ENCODE results near the gene SMAD6. TPM values are rescaled to one million over a fixed set of nuclear protein-coding genes. Genes with fewer than 3 reads are reported as not detected.
"Not testable (repeated sequence)": the region's sequence is repeated elsewhere in the genome, so short reads cannot be mapped to it uniquely, and the experiment has no call there.

The SMAD6 gene
- total RNA-seq, 1 donor from 2014 or later: 15.6 TPM

- DNase-seq (ENCODE audit: extremely low read depth, low read depth, low spot score): no peak
Measured at GRCh38 chr15:66753687-66754377, 51.8 kb downstream of the SMAD6 start.

- DNase-seq (ENCODE audit: extremely low read depth, low read depth, low spot score): no peak
Measured at GRCh38 chr15:66754789-66755188, 52.8 kb downstream of the SMAD6 start.

DNA sequence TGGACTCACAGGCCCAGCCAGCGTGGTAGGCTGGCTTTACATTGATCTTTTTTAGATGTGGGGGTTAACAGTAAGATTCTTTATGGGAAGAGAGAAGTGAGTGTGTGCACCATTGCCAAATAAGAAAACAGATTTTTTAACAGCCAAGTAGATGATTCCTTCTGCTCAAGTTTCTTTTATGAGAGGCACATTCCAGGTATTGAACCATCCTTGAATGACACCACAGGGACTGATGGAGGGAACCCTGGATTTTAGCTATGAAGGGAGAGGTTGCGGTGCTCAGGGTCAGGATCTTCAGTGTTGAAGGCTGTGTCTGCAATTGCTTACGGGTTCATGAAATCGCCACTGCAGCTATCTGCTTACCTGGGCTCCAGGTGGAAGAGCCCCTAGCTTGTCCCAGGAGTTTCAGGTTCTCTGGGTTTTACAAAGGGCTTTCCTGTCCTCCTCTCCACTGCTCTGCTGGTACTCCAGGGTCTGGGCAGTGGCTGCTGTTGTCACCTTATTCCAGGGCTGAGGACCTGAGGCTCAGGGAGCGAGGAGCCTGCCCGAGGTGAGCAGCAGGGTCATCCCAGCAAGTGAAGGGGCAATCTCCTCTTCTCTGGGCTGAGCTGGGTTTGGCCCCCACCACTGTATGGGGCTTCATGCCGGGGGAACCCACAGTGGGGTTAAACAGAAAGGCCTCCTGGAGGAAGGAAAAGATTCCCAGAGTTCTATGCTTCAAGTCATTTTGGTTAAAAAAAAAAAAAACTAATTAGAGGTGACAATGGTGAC lies 53.4 kb downstream of the SMAD6 start:
- DNase-seq (ENCODE audit: extremely low read depth, low read depth, low spot score): no peak

- DNase-seq (ENCODE audit: extremely low read depth, low read depth, low spot score): no peak
Measured at GRCh38 chr15:66756295-66756694, 54.3 kb downstream of the SMAD6 start.

DNA sequence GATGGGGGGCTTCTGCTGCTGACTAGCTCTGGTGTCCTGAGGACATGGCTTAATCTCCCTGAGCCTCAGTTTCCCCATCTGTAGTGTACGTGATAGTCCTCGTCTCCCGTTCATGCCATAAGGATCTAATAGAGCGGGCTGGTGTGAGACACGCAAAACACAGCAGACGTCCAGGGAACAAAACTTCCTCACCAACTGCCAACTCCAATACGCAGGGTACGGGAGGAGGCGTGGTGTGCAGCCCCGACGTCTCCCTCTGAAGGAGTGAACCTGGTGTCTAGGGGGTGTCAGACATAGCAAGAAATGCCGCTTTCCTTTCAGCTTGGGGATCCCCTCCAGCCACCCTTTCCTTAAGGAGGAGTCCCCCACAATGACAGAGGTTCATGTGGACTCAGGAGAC lies 55.0 kb downstream of the SMAD6 start:
- DNase-seq (ENCODE audit: extremely low read depth, low read depth, low spot score): no peak

- DNase-seq (ENCODE audit: extremely low read depth, low read depth, low spot score): no peak
Measured at GRCh38 chr15:66757521-66757920, 55.5 kb downstream of the SMAD6 start.

- not testable (repeated sequence) for DNase-seq (ENCODE audit: extremely low read depth, low read depth, low spot score)
Measured at GRCh38 chr15:66758217-66758616, 56.2 kb downstream of the SMAD6 start.

- no peak for DNase-seq (ENCODE audit: extremely low read depth, low read depth, low spot score)
Measured at GRCh38 chr15:66758844-66759243, 56.8 kb downstream of the SMAD6 start.

GRCh38 chr15:66760097-66760967 lies 58.3 kb downstream of the SMAD6 start:
- DNase-seq (ENCODE audit: extremely low read depth, low read depth, low spot score): no peak

DNA sequence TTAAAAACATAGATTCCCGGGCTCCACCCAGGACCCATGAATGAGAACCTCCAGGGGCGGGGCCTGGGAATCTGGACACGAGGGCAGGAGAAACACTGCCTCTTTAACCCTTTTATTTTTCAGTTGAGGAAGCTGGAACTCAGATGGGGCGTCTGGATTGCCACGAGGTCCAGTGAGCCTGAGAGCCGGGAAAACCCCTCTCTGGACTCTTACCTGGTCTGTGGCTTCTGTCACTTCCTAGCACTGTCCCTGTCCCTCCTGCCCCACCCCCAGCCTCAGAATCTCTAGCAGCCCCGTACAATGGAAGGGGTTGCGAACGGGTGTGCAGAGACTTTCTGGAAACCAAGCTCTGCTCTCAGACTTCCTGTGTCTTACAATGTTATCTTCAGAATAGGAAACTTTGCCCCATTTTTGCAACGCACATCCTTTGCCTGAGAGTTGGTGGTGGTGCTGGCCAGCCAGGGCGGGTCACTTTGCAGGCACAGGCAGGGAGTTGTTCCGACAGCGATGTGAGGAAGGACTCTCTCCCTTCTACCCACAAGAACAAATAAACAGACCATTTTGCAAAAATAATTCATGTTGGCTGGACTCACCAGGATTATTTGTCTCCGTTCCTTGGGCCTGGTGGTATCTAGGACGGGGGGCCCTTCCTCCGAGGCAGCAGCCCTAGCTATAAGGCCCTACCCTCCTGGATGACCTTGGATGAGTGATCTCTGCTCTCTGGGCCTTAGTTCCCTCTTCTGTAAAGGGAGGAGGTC lies 59.1 kb downstream of the SMAD6 start:
- DNase-seq (ENCODE audit: extremely low read depth, low read depth, low spot score): no peak

DNA sequence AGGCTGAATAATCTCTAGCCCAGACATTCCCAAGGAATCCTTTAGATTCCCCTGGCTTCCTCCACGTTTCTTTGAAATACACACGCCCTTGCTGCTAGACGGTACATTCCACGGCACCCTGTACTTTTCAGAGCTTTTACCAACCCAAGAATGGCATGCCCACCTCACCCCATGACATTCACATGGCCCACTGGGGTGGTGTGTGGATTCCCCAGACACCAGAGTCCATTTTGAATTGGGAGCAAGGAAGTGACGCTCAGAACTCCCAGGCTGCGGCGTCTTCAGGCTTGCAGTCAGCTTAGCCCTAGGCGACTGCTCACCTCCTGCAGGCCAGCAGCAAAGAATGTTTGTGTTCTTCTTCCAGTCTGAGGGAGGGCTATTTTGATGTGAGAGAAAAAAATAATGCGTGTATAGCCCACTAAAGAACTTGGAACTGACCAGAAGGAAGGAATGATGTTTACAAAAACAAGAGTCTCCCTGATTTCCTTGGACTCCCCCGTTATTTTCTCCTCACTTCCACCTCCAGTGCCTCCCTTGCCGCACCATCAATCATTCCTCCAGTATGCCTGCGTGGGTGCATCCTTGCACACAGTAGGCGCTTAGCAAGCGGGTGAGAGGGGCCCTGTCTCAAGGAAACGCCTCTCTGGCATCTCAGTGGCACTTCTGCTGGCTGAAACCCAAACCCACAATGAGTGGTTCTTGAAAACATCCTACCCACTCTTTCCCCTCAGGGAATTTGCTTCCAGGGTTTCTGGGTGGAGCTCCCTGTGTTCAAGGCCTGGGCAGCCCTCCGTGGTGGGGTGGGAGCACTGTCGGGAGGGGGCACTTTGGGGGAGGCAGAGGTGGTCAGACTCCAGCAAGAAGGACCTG lies 59.9 kb downstream of the SMAD6 start:
- no peak for DNase-seq (ENCODE audit: extremely low read depth, low read depth, low spot score)

DNA sequence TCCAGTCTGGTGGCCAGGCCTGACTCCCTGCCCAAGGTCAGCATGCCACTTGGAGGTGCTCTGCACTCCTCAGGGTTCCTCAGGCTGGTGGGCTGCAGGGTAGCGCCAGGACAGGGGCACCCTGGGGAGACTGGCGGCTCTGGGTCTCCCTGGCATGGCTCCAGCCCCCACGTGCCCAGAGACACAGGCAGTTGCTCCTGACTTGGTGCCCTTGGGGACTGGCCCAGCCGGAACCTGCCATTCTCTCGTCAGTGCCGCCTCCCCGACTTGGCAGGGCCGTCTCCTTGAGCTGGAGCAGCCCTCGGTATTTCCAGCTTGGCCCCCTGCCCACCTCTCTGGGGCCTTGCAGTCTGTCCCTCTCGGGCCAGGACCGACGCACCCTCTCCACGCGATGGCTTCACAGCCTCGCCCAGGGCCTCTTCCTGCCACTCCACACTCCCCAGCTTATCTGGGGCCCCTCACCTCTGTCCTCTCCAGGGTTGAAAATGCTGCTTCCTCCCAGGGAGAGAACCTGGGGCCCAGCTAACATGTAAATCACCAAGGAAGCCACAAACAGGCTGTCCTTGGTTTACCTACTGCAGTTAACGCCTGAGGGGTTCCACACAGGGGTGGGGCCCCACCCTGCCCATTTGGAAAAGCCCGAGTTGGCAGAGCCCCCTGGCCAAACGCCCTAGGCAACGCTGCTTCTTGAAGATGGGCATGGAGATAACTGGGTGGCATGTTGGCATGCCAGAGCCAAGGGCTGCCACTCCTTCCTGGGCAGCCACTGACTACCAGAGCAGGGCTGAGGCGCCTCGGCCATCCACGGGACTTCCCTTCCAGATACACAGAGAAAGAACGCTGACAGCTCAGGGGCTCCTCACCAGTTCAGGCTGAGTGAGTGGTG lies 61.4 kb downstream of the SMAD6 start:
- DNase-seq (ENCODE audit: extremely low read depth, low read depth, low spot score): no peak

DNA sequence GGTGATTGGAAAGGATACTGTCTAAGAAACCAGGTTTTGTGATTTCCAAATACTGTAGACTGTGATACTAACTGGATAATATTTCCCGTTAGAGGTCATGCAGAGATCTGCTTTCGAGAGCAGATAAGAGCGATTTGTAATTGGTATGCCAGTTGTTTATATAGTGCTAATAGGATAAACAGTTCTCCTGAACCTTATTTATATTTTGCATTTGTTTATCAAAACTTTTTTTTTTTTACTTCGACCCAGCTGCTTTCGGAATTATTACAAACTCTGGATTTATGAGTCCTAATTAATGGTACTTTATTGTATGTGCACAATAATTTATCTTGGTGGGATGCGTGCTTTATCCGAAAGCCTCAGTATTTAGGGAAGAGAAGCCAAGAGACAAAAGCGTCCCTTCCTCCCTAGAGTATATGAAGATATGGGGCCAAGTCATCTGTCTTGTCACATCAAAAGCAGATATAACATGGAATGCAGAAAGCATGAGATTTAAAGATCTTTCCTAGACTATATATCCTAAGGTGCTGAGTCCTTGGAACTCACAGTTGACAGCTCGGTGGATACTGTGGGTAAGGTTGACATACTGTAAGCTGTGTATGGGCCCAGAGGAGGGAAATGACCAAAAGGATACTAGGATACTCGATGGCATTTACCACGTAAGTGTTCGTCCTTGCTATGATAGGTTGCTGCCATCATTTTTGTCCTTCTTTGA lies 62.2 kb downstream of the SMAD6 start:
- no peak for DNase-seq (ENCODE audit: extremely low read depth, low read depth, low spot score)

DNA sequence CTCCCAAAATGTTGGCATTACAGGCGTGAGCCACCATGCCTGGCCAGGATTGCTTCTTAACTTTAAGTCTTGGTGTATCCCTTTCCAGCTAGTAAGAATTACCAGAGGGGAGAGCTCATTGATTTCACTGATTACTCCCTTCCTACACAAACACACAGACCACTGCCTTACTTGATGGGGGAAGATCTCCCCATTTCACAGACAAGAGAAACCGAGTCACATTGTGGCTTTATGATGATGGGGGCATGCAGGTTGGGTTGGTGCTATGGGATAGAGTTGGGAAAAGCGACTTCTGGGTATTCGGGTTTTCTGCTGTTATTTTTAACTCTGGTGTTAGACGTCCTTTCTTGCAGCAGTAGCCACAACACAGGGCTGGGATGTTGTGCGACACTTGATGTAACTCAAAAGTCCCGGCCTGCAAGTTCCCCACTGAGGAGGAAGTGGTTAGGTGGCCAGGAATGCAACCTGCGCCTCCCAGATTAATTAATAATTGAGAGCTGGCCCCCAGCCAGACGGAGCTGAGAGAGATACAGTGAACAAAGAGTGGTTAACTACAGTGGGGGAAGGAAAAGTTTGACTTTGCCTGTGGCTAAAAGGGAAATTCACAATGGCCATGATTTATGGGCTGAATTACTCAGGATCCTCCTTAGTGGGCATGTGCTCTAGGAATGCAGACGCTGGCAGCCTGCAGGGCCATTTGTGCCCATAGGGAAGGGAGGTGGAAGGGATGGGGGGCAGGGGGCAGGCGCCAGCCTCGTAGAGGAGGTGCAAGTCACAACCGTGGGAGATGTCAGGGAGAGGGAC lies 63.6 kb downstream of the SMAD6 start:
- DNase-seq (ENCODE audit: extremely low read depth, low read depth, low spot score): no peak

GRCh38 chr15:66766282-66767230 lies 64.5 kb downstream of the SMAD6 start:
- no peak for DNase-seq (ENCODE audit: extremely low read depth, low read depth, low spot score)

DNA sequence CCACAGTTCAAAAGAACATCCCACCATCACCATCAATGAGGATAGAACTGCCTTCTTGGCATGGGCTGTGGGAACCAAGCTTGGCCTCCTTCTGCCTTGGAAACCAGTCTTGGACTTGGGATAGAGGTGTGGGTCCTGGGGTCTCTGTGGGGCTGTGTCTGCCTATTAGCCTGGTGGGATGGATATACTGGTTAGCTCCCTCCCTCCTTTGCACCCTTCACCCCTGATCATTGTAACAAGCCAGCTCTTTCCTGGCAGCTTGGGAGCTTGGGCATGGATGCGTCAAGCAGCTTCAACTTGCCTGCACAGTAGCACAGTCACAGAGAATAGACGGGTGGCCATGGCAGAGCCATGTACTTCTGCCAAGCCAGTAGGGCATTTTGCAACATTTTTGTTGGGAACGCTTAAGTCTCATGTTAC lies 65.2 kb downstream of the SMAD6 start:
- DNase-seq (ENCODE audit: extremely low read depth, low read depth, low spot score): no peak
